ENCODE measurements around the gene SLC16A3.

The SLC16A3 gene

DNA sequence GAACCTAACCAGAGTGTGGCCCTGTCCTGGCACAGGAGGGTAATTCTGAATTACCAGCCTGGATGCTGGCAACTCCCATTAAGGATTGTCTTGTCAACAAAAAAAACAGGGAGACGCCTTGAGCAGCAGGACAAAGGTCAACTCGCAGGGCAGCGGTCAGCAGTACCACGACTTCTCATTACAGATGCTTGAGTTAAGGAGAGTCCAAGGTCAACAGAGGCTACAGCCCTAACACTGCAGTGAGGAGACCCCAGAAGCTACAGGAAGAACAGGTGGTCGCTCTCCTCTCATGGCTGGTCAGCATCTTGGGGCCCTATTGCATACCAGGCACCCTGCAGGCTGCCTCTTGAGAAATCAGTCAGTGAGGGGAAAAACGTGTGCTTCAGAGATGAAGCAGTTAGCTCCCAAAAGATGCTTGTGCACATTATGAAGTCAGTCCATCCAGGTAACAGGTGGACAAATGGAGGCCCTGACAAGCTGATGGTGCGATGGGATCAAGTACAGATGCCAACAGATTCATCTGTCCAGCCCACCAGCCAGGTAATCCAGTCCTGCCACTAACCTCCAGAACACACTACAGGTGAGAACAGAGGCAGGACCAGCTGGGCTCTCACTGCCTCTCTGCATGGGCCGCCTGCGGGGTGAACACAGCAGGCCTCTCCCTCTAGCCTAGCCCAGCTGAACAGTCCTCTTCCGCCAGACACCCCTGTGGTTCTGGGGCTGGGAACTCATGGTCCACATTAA lies 40.5 kb downstream of the SLC16A3 start:
- no peak for DNase-seq (ENCODE audit: low read depth)

DNA sequence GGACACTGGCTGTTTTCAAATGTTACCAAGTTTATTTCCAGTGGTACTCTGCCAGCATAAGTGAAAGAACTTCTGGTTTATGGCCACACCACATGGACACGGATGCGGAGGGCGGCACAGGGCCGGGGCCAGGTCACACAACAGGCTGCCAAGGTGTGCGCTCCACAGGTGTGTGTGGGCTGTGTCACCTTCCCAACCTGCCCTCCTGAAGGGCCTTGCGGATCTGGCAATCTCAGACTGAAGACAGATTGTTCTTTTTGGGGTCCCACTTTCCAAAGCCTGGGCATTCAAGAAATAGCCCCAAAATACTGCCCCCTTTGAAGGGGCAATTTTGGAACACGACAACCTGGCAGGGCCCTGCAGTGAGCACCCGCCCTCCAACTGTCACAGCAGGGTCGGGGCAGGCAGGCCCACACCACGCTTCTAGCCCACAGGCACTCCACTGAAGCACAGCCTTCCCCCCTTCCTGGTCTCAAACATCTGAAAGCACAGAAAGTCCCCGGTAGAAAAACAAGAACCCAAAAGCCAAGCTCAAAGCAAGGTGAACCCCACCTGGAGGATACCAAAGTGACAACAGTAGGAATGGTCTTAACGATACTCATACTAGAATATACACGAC lies 41.1 kb downstream of the SLC16A3 start:
- no peak for DNase-seq (ENCODE audit: low read depth)

DNA sequence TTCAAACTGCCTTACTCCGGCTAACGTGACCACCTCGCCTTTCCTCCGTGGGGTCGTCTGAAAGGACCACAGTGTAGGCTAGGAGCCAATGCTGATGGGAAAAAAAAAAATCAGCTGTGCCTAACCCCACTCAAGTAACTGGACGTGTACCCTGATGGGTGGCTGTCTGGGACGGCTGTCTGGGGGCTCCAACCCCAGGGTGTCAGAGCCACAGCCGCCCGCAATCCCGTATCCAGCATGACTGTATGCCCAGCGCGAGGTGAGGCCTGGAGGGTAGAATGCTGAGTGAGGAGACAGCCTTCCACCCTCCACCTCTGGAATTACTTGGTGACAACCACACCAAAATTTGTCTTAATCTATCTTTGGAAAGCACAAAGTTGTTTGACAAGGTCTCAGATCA lies 41.8 kb downstream of the SLC16A3 start:
- no peak for DNase-seq (ENCODE audit: low read depth)

- DNase-seq (ENCODE audit: low read depth) = no peak
Measured at GRCh38 chr17:82271401-82271800, 42.6 kb downstream of the SLC16A3 start.

DNA sequence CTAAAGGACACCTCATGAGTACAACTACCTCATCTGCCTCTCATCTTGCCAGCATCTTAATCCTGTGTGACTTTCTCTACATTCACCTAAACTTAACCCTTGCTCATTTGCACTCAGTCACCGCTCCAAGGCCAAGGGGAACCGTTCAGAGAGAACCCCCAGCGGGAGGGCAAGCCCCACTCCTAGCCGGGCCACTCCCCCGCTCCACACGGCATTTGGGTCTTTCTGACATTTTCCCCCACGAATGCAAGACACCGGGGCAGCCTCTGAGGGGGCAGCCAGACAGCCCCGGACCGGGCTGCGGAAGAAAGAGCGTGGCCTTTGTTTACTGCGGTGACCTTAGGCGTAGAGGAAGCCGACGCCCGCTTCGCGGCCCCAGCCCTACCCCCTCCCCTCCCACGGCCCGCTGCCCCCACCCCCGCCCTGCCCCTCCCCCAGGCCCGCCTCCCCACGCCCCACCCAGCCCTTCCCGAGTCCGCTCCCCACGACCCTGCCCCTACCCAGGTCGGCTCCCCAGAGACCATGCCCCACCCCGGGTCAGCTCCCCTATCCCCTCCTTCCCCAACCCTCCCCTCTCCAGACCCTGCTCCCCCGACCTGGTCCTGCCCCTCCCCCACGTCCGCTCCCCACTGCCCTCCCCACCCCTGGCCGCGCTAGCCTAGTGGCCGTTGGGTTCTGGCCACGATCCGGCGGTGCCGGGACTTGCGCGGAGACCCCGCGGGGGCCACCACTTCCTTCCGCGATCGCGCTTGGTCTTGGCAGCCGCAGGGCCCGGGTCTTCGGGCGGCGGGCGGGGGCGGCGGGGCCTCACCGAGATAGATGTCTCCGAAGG lies 43.9 kb downstream of the SLC16A3 start:
- DNase-seq (ENCODE audit: low read depth) = peak; percentile 40

DNA sequence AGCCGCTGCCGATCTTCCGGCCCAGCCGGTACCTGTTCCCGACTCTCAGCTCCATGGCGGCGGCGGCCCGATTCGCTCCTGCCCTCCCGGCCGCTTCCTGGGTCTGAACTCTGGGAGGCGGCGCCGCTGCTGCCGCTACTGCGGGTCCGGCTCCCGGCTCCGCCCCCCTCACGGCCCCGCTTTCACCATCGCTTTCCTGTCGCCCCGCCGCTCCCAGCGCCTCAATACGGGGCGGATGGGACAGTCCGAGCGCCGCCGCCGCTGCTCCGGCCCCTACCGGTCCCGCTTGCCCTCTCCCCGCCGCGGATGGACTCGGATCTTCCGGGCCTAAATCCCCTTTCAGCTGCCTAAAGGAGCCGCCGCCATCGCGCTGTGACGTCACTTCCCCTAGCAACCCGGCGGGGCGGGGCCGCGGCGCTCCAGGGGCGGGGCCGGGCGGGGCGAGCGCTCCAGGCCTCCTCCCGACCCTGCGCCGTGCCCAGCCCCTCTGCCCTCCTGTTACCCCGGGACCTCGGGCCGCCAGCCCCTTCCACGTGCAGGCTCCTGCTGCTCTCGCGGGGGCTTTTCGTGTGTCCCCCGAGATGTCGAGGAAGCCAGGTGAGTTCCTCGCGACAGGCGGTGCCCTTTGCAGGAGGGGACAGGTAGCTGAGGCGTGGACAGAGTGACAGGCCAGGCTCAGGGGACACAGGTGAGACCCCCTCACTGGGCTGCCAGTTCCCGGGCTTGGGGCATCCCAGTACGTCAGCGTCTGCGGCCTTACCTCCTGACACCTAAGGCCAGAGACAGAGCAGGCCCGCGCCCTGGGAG lies 44.7 kb downstream of the SLC16A3 start, which contains the start of gene CSNK1D:
TSS of gene CSNK1D (minus strand) at position 374 of the 807 bp plus-strand sequence. CDS start at position 55, 319 bp downstream.
- peak; percentile 92 for DNase-seq (ENCODE audit: low read depth)

- DNase-seq (ENCODE audit: low read depth) = no peak
Measured at GRCh38 chr17:82274134-82275020, 45.5 kb downstream of the SLC16A3 start.

DNA sequence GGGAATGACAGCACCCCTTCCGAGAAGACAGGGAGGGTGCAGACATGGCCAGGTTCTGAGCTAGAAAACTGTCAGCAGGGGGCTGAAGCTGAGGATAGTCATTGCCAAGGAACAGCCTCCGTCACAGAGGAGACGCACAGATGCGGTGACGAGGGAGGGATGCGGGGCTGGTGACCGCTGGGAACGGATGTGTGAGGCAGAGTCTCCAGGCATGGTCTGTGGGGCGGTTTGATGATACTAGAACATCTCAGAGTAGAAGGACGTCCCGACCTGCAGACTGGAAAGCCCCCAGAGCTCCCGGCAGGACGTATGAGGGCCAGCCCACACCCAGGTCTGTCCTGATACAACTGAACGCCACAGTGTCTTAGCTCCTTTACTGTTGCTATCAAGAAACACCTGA lies 46.5 kb downstream of the SLC16A3 start:
- no peak for DNase-seq (ENCODE audit: low read depth)

- DNase-seq (ENCODE audit: low read depth) = no peak
Measured at GRCh38 chr17:82276938-82277337, 48.1 kb downstream of the SLC16A3 start.

DNA sequence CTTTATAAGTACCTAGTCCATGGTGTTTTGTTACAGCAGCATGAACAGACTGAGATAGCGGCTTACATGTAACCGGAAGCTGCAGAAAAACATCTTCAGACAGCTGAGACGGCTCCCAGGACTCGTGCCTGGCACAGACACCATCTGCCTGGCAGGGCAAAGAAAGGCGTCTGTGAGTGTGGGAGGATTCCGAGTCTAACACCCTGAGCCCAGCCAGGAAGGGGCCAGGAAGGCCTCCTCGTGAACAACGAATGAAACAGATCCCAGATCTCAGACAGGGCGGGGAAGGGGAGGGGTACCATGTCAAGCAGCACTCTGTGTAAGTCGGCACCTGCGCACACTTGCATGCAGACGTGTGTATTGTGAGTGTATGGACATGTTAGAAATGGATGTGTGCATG lies 49.0 kb downstream of the SLC16A3 start:
- DNase-seq (ENCODE audit: low read depth) = no peak

GRCh38 chr17:82278308-82278707 lies 49.5 kb downstream of the SLC16A3 start:
- no peak for DNase-seq (ENCODE audit: low read depth)

DNA sequence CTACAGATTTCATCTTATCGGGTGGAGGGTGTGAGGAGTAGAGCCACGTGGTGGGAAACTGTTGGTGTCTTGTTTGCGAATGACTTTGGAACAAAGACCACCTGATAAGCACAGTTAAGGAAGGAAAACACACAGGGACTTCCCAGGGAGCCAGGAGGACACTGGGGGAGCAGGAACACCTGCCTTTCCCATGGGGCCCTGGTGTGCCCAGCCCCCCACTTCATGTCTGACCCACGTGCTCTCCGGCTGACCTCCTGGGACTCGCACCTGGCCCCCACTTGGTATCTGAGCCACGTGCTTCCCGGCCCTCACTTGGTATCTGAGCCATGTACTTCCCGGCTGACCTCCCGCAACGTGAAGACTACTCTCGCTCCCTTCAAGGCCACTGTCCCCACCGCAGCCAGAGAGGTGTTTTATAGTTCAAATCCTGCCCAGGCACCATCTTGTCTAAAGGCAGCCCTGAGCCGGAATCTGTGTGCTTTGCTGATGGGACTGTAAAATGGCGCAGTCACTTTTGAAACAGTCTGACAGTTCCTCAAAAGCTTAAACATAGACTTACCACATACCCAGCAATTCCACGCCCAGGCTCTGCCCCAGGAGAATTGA lies 50.0 kb downstream of the SLC16A3 start:
- no peak for DNase-seq (ENCODE audit: low read depth)

DNA sequence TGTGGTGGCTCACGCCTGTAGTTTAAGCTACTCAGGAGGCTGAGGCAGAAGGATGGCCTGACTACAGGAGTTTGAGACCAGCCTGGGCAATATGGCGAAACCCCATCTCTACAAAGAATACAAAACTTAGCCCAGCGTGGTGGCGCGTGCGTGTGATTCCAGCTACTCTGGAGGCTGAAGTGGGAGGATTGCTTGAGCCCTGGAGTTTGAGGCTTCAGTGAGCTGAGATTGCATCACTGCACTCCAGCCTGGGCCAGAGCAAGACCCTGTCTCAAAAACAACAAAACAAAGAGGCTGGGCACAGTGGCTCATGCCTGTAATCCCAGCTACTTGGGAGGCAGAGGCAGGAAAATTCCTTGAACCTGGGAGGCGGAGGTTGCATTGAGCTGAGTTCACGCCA lies 51.7 kb downstream of the SLC16A3 start:
- no peak for DNase-seq (ENCODE audit: low read depth)

DNA sequence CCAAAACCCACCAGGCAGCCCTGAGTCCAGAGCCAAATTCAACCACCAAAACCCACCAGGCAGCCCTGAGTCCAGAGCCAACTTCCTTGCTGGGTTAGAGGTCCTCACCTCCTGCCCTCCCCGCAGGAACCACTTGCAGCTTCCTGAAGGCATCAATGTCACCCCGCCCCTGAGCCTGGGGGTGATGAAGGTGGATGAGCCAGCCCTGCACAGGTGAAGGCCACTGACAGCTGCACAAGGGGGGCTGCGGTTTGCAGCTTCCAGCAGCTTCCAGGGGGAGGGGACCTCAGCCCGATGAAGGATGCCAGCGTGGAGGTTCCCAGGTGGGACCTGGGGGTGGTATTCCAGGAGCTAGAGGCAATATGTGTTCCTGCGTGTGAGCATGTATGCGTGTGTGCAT lies 52.2 kb downstream of the SLC16A3 start:
- no peak for DNase-seq (ENCODE audit: low read depth)

DNA sequence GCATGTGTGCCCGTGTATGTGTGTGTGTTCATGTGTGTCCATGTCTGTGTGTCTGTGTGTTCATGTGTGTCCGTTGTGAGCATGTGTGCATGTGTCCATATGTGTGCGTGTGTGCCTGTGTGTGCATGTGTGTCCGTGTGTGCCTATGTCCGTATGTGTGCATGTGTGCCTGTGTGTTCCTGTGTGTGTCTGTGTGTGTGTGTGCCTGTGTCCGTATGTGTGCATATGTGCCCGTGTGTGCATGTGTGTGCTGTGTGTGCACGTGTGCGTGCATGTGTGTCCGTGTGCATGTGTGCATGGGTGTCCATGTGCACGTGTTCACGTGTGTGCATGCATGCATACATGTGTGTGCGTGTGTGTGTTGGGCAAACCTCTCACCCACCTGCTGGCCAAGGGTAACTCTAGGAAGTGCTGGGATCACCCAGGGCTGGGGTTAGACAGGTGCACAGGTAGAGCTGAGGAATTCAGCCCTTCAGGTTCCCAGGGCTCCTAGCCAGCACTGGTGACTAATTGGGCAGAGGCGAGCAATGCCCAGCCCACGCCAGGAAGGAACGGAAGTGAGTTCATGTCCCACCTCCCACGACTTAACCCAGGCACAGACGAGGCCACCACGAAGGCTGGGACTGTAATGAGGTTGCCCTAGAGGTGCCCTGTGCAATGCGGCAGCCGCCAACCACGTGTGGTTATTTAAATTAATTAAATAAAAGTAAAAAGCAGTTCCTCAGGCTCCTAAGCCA lies 52.8 kb downstream of the SLC16A3 start:
- DNase-seq (ENCODE audit: low read depth) = peak; percentile 77

GRCh38 chr17:82282239-82283207 lies 53.7 kb downstream of the SLC16A3 start:
- DNase-seq (ENCODE audit: low read depth) = peak; percentile 66

DNA sequence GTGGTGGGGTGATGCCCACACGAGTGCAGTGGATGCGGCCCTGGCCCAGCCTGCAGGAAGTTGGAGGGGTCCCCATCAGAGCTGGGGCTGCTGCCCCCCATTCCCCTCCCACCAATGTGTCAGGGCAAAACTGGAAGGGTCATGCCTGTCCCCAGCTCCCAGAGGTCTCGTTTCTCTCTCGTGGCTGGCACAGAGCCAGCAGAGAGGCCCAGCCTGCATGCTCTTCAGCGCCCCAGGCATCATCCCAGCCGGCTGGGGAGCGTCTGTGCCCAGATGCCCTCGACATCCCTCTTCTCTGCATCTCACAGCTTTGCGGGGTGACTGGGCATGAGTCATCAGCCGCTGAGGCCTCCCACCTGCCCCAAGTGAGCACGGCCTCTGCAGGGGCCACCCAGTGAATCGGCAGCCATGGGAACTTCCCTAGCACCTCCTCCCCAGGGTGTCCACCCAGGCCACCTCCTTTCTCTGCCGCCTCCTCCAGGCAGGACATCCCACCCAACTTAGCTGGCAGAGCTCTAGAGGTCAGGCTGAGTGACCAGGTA lies 54.4 kb downstream of the SLC16A3 start:
- DNase-seq (ENCODE audit: low read depth) = peak; percentile 99

- no peak for DNase-seq (ENCODE audit: low read depth)
Measured at GRCh38 chr17:82285141-82285540, 56.3 kb downstream of the SLC16A3 start.
